ENCODE measurements around the gene LCNL1.

The LCNL1 gene

GRCh38 chr9:137006116-137007003 lies 23.6 kb downstream of the LCNL1 start:
- no peak for TF ChIP-seq CTCF (IDR thresholded peaks at IDR 0.05)

- TF ChIP-seq CTCF (IDR thresholded peaks at IDR 0.05) = no peak
These were observed 24.5 kb downstream of the LCNL1 start for GRCh38 chr9:137007108-137007815.

- no peak for TF ChIP-seq CTCF (IDR thresholded peaks at IDR 0.05)
These were observed 25.1 kb downstream of the LCNL1 start for GRCh38 chr9:137007816-137008270.

- TF ChIP-seq CTCF (IDR thresholded peaks at IDR 0.05) = no peak
These were observed 25.5 kb downstream of the LCNL1 start for GRCh38 chr9:137008312-137008711.

GRCh38 chr9:137009217-137009616 lies 26.4 kb downstream of the LCNL1 start:
- no peak for TF ChIP-seq CTCF (IDR thresholded peaks at IDR 0.05)

- TF ChIP-seq CTCF (IDR thresholded peaks at IDR 0.05) = no peak
These were observed 27.3 kb downstream of the LCNL1 start for GRCh38 chr9:137009938-137010732.

- TF ChIP-seq CTCF (IDR thresholded peaks at IDR 0.05) = no peak
These were observed 28.4 kb downstream of the LCNL1 start for GRCh38 chr9:137011156-137011555.
